Measurements from ENCODE around the gene MADD. TPM values are rescaled to one million over a fixed set of nuclear protein-coding genes. Genes with fewer than 3 reads are reported as not detected.

The MADD gene
- total RNA-seq, 2 experiments from 2014 or later, result 58.2 to 62.1 TPM

GRCh38 chr11:47349521-47350095 lies 79.7 kb downstream of the MADD start:
- Mint-ChIP-seq H3K27me3 (no peaks in the 10 kb centered on the region), H3K36me3 (no peaks in the 10 kb centered on the region), H3K4me3 (no peak overlapping the region), H3K9me3 (no peaks in the 10 kb centered on the region), H3K4me1 (ENCODE audit: low read depth) (no peaks in the 10 kb centered on the region), H3K27ac (no peak overlapping the region)
- intact Hi-C loops (cut with micrococcal nuclease), result no loop called here
- DNase-seq, result no peak
- POLR2A ChIA-PET, result no interaction called here
- CTCF ChIA-PET, result interaction anchor here (0.7 to 1.3 kb wide), 3 partner anchors 24 to 317 kb away, joined by 3 read pairs; no protein-coding TSS in a partner anchor

GRCh38 chr11:47350315-47350714 lies 80.4 kb downstream of the MADD start:
- intact Hi-C loops (cut with micrococcal nuclease), result no loop called here
- DNase-seq, result no peak
- H3K36me3 Mint-ChIP-seq, result no peaks in the 10 kb centered on the region
- H3K27me3 Mint-ChIP-seq, result no peaks in the 10 kb centered on the region
- CTCF ChIA-PET, result interaction anchor here (0.8 to 1.3 kb wide), 2 partner anchors 24 to 62 kb away, joined by 3 read pairs; no protein-coding TSS in a partner anchor
- POLR2A ChIA-PET, result no interaction called here
- H3K27ac Mint-ChIP-seq, result no peak overlapping the region
- H3K9me3 Mint-ChIP-seq, result no peaks in the 10 kb centered on the region
- no peaks in the 10 kb centered on the region for H3K4me1 Mint-ChIP-seq (ENCODE audit: low read depth)
- no peak overlapping the region for H3K4me3 Mint-ChIP-seq

- intact Hi-C loops (cut with micrococcal nuclease), result no loop called here
- CTCF ChIA-PET, result no interaction called here
- Mint-ChIP-seq H3K27ac (no peak overlapping the region), H3K27me3 (no peaks in the 10 kb centered on the region), H3K4me1 (ENCODE audit: low read depth) (no peaks in the 10 kb centered on the region), H3K9me3 (no peaks in the 10 kb centered on the region), H3K4me3 (no peak overlapping the region), H3K36me3 (no peaks in the 10 kb centered on the region)
- POLR2A ChIA-PET, result no interaction called here
- DNase-seq, result no peak
Measured at GRCh38 chr11:47351156-47352126, 81.5 kb downstream of the MADD start.

- POLR2A ChIA-PET, result no interaction called here
- intact Hi-C loops (cut with micrococcal nuclease), result no loop called here
- no peaks in the 10 kb centered on the region for H3K4me1 Mint-ChIP-seq (ENCODE audit: low read depth)
- CTCF ChIA-PET, result no interaction called here
- no peak within 1 kb of the TSS for H3K4me3 Mint-ChIP-seq
- no peak within 1 kb of the TSS for H3K27ac Mint-ChIP-seq
- no peaks in the 10 kb centered on the region for H3K36me3 Mint-ChIP-seq
- H3K9me3 Mint-ChIP-seq, result no peaks in the 10 kb centered on the region
- no peaks in the 10 kb centered on the region for H3K27me3 Mint-ChIP-seq
- DNase-seq, result no peak
Measured at GRCh38 chr11:47352556-47352955, 82.6 kb downstream of the MADD start, which contains the start of gene MYBPC3. TSS of gene MYBPC3 (minus strand) at chr11:47352702. CDS start at chr11:47352647, 55 bp downstream.

- no peak for DNase-seq
- no peaks in the 10 kb centered on the region for H3K27me3 Mint-ChIP-seq
- no peak overlapping the region for H3K27ac Mint-ChIP-seq
- H3K36me3 Mint-ChIP-seq, result no peaks in the 10 kb centered on the region
- H3K4me1 Mint-ChIP-seq (ENCODE audit: low read depth), result peaks cover under 1% of the 10 kb centered on the region
- intact Hi-C loops (cut with micrococcal nuclease), result no loop called here
- no peak overlapping the region for H3K4me3 Mint-ChIP-seq
- H3K9me3 Mint-ChIP-seq, result no peaks in the 10 kb centered on the region
- ChIA-PET CTCF (no interaction called here), POLR2A (no interaction called here)
Measured at GRCh38 chr11:47353978-47354774, 84.2 kb downstream of the MADD start.

- Mint-ChIP-seq H3K9me3 (no peaks in the 10 kb centered on the region), H3K27ac (no peak overlapping the region), H3K27me3 (no peaks in the 10 kb centered on the region), H3K36me3 (no peaks in the 10 kb centered on the region), H3K4me3 (no peak overlapping the region), H3K4me1 (ENCODE audit: low read depth) (peaks cover 6% of the 10 kb centered on the region)
- DNase-seq, result no peak
- CTCF ChIA-PET, result no interaction called here
- POLR2A ChIA-PET, result no interaction called here
- intact Hi-C loops (cut with micrococcal nuclease), result loop anchor here (5.0 kb wide), 1 partner anchor 178 kb away; the partner anchor contains the start of gene ARFGAP2
Measured at GRCh38 chr11:47354913-47355282, 85.0 kb downstream of the MADD start.

- POLR2A ChIA-PET, result no interaction called here
- Mint-ChIP-seq H3K4me1 (ENCODE audit: low read depth) (peaks cover 6% of the 10 kb centered on the region), H3K36me3 (no peaks in the 10 kb centered on the region), H3K27me3 (no peaks in the 10 kb centered on the region), H3K9me3 (no peaks in the 10 kb centered on the region), H3K27ac (no peak overlapping the region), H3K4me3 (no peak overlapping the region)
- intact Hi-C loops (cut with micrococcal nuclease), result loop anchor here (5.0 kb wide), 1 partner anchor 178 kb away; the partner anchor contains the start of gene ARFGAP2
- CTCF ChIA-PET, result no interaction called here
- peak; percentile 70 for DNase-seq
Measured at GRCh38 chr11:47355283-47356128, 85.6 kb downstream of the MADD start.

- no peak for DNase-seq
- intact Hi-C loops (cut with micrococcal nuclease), result loop anchor here (5.0 kb wide), 1 partner anchor 179 kb away; the partner anchor contains the start of gene ARFGAP2
- H3K27me3 Mint-ChIP-seq, result peaks cover 2% of the 10 kb centered on the region
- peaks cover 10% of the 10 kb centered on the region for H3K4me1 Mint-ChIP-seq (ENCODE audit: low read depth)
- H3K4me3 Mint-ChIP-seq, result no peak overlapping the region
- no peaks in the 10 kb centered on the region for H3K36me3 Mint-ChIP-seq
- no peak overlapping the region for H3K27ac Mint-ChIP-seq
- POLR2A ChIA-PET, result no interaction called here
- no peaks in the 10 kb centered on the region for H3K9me3 Mint-ChIP-seq
- CTCF ChIA-PET, result interaction anchor here (1.0 kb wide), 1 partner anchor 18 kb away, joined by 3 read pairs; no protein-coding TSS in a partner anchor
Measured at GRCh38 chr11:47356129-47356997, 86.4 kb downstream of the MADD start.

GRCh38 chr11:47356998-47357329 lies 87.0 kb downstream of the MADD start:
- DNase-seq, result no peak
- POLR2A ChIA-PET, result no interaction called here
- Mint-ChIP-seq H3K4me3 (no peak overlapping the region), H3K27me3 (peaks cover 2% of the 10 kb centered on the region), H3K36me3 (no peaks in the 10 kb centered on the region), H3K27ac (no peak overlapping the region), H3K9me3 (no peaks in the 10 kb centered on the region), H3K4me1 (ENCODE audit: low read depth) (peaks cover 10% of the 10 kb centered on the region)
- CTCF ChIA-PET, result interaction anchor here (1.0 kb wide), 1 partner anchor 18 kb away, joined by 3 read pairs; no protein-coding TSS in a partner anchor
- intact Hi-C loops (cut with micrococcal nuclease), result loop anchor here (5.0 kb wide), 1 partner anchor 180 kb away; the partner anchor contains the start of gene ARFGAP2

- ChIA-PET CTCF (no interaction called here), POLR2A (no interaction called here)
- H3K27ac Mint-ChIP-seq, result no peak overlapping the region
- intact Hi-C loops (cut with micrococcal nuclease), result loop anchor here (5.0 kb wide), 1 partner anchor 181 kb away; the partner anchor contains the start of gene ARFGAP2
- H3K27me3 Mint-ChIP-seq, result peaks cover 2% of the 10 kb centered on the region
- no peak for DNase-seq
- H3K4me3 Mint-ChIP-seq, result no peak overlapping the region
- H3K36me3 Mint-ChIP-seq, result no peaks in the 10 kb centered on the region
- peaks cover 10% of the 10 kb centered on the region for H3K4me1 Mint-ChIP-seq (ENCODE audit: low read depth)
- no peaks in the 10 kb centered on the region for H3K9me3 Mint-ChIP-seq
Measured at GRCh38 chr11:47357985-47358730, 88.2 kb downstream of the MADD start.

Data from activated CD4-positive, alpha-beta memory T cell treated with anti-CD3 and anti-CD28 coated beads for 36 hours (primary cell).